ENCODE results near the gene C22orf15.

C22orf15 gene

GRCh38 chr22:23787600-23787896, 24.8 kb downstream of the C22orf15 start:
- no peak for DNase-seq (ENCODE audit: low read depth in 2 of 2)

- no peak for DNase-seq (ENCODE audit: low read depth in 2 of 2)
Measured at GRCh38 chr22:23787910-23788309, 25.1 kb downstream of the C22orf15 start.

GRCh38 chr22:23789121-23789520, 26.3 kb downstream of the C22orf15 start:
- no peak for DNase-seq (ENCODE audit: low read depth in 2 of 2)

GRCh38 chr22:23789638-23790037, 26.8 kb downstream of the C22orf15 start:
- DNase-seq (ENCODE audit: low read depth in 2 of 2): no peak

- DNase-seq (ENCODE audit: low read depth in 2 of 2): no peak
Measured at GRCh38 chr22:23790819-23791737, 28.3 kb downstream of the C22orf15 start.

GRCh38 chr22:23791738-23792645, 29.2 kb downstream of the C22orf15 start:
- no peak for DNase-seq (ENCODE audit: low read depth in 2 of 2)

GRCh38 chr22:23793326-23793725, 30.5 kb downstream of the C22orf15 start:
- no peak for DNase-seq (ENCODE audit: low read depth in 2 of 2)

GRCh38 chr22:23796461-23796860, 33.7 kb downstream of the C22orf15 start:
- DNase-seq (ENCODE audit: low read depth in 2 of 2): no peak

GRCh38 chr22:23800297-23801237, 37.8 kb downstream of the C22orf15 start:
- DNase-seq (ENCODE audit: low read depth in 2 of 2): no peak

- no peak for DNase-seq (ENCODE audit: low read depth in 2 of 2)
Measured at GRCh38 chr22:23801238-23801821, 38.5 kb downstream of the C22orf15 start.

GRCh38 chr22:23801886-23802377, 39.1 kb downstream of the C22orf15 start:
- DNase-seq (ENCODE audit: low read depth in 2 of 2): no peak

- DNase-seq (ENCODE audit: low read depth in 2 of 2): no peak
Measured at GRCh38 chr22:23803001-23803819, 40.4 kb downstream of the C22orf15 start.

GRCh38 chr22:23804781-23805291, 42.0 kb downstream of the C22orf15 start:
- DNase-seq (ENCODE audit: low read depth in 2 of 2): no peak

- no peak for DNase-seq (ENCODE audit: low read depth in 2 of 2)
Measured at GRCh38 chr22:23806837-23807236, 44.0 kb downstream of the C22orf15 start.

GRCh38 chr22:23812378-23812777, 49.6 kb downstream of the C22orf15 start:
- no peak for DNase-seq (ENCODE audit: low read depth in 2 of 2)
